Endothelial cell of umbilical vein (primary cell): ENCODE measurements around the gene FMNL1. TPM values are rescaled to one million over a fixed set of nuclear protein-coding genes. Genes with fewer than 3 reads are reported as not detected.

Experiments used
- BruUV-seq: library from RNA; stranded (reverse); fragments of 400-500 nt; replicated peaks from 2 replicates; lab custom pipeline; 2021; lab: Mats Ljungman, UMichigan
- CTCF ChIA-PET: fragments of 300-600, 350-600 bp; sonication (Branson Sonifier 250); formaldehyde crosslinking; loops from one replicate; lab custom pipeline; 2021; ENCODE audit warnings: antibody characterized with exemption, inconsistent platforms; lab: Charles Lee
- POLR2A ChIA-PET: fragments of 300-600, 350-600 bp; sonication (Branson Sonifier 250); formaldehyde crosslinking; loops from one replicate; lab custom pipeline; 2021; ENCODE audit warnings: antibody characterized with exemption, inconsistent platforms; lab: Charles Lee
- DNase-seq: peaks from one replicate; pipeline ENCODE4 v3.0.0-alpha.2; 2011; ENCODE audit warnings: low read depth, low spot score
- FAIRE-seq: peaks from 2 replicates; lab custom pipeline; 2011; peaks lifted over from hg19 to GRCh38; lab: Jason Lieb, UNC
- H2AFZ ChIP-seq: 2 replicates; pipeline ENCODE4 v1.6.0; 2012; ENCODE audit warnings: low read depth, low read length, control low read depth, inconsistent platforms
- H3K27ac ChIP-seq: 2 replicates; pipeline ENCODE4 v1.5.1; 2011; ENCODE audit warnings: low read depth, mild to moderate bottlenecking, control low read depth, low read length, moderate library complexity; ENCODE audit not compliant: insufficient read depth
- H3K27me3 ChIP-seq, 2 experiments: 2 replicates each; pipeline versions ENCODE4 v1.6.0 to v1.6.1; 2011; ENCODE audit warnings: low read length in 2 of 2, mixed read lengths in 1 of 2; ENCODE audit not compliant: control insufficient read depth in 2 of 2, insufficient read depth in 2 of 2
- H3K36me3 ChIP-seq, 2 experiments: 2 replicates in 1 of 2; 3 replicates in 1 of 2; pipeline ENCODE4 v1.5.1; 2011; ENCODE audit warnings: low read length in 2 of 2, mild to moderate bottlenecking in 1 of 2, moderate library complexity in 1 of 2; ENCODE audit not compliant: control insufficient read depth in 2 of 2, insufficient read depth in 2 of 2; ENCODE audit errors: extremely low read depth in 1 of 2
- H3K4me1 ChIP-seq: 3 replicates; pipeline ENCODE4 v1.5.1; 2011; ENCODE audit warnings: mild to moderate bottlenecking, low read length; ENCODE audit not compliant: control insufficient read depth, insufficient read depth; ENCODE audit errors: extremely low read depth
- H3K4me2 ChIP-seq: 2 replicates; pipeline ENCODE4 v1.6.1; 2011; ENCODE audit warnings: low read length, control low read depth, mixed read lengths; ENCODE audit not compliant: insufficient read depth
- H3K4me3 ChIP-seq, 3 experiments: fragments of 200-600 bp in 1 of 3; sonication (generic), shearing (Covaris generic) in 1 of 3; replicated peaks in 1 of 3; 2 replicates each; pipeline ENCODE4 v1.5.1; 2011 to 2016; ENCODE audit warnings: control low read depth in 3 of 3, low read length in 3 of 3, mild to moderate bottlenecking in 2 of 3, inconsistent platforms in 1 of 3, low read depth in 1 of 3, moderate library complexity in 1 of 3; ENCODE audit not compliant: insufficient read depth in 1 of 3
- H3K79me2 ChIP-seq: 2 replicates; pipeline ENCODE4 v1.6.0; 2012; ENCODE audit warnings: low read length, inconsistent platforms; ENCODE audit not compliant: control insufficient read depth, insufficient read depth
- H3K9ac ChIP-seq: replicated peaks from 2 replicates; pipeline ENCODE3; 2011; ENCODE audit warnings: low read length, control low read depth; ENCODE audit not compliant: insufficient read depth; ENCODE audit errors: extremely low read depth
- H3K9me1 ChIP-seq: replicated peaks from 3 replicates; pipeline ENCODE4 v1.6.0; 2011; ENCODE audit warnings: mild to moderate bottlenecking, low read length; ENCODE audit not compliant: control insufficient read depth, insufficient read depth; ENCODE audit errors: extremely low read depth
- H3K9me3 ChIP-seq: replicated peaks from 2 replicates; pipeline ENCODE4 v1.5.1; 2012; ENCODE audit warnings: low read length, inconsistent platforms; ENCODE audit not compliant: control insufficient read depth, insufficient read depth
- H4K20me1 ChIP-seq: replicated peaks from 2 replicates; pipeline ENCODE3; 2011; ENCODE audit warnings: mild to moderate bottlenecking, low read length; ENCODE audit not compliant: control insufficient read depth, insufficient read depth; ENCODE audit errors: extremely low read depth
- EZH2 ChIP-seq: IDR thresholded peaks from 2 replicates; pipeline ENCODE4 v1.6.1; 2012; ENCODE audit warnings: borderline replicate concordance, low read depth, mild to moderate bottlenecking, moderate library complexity, low read length, inconsistent platforms; ENCODE audit not compliant: severe bottlenecking
- FOS ChIP-seq: IDR thresholded peaks from 2 replicates; pipeline ENCODE4 v1.6.1; 2011; ENCODE audit warnings: mild to moderate bottlenecking, low read length, moderate library complexity, borderline replicate concordance; ENCODE audit not compliant: insufficient read depth
- GATA2 ChIP-seq: IDR thresholded peaks from 2 replicates; pipeline ENCODE4 v1.7.0; 2011; ENCODE audit warnings: low read depth, mild to moderate bottlenecking, moderate library complexity, mixed read lengths, low read length; ENCODE audit not compliant: insufficient read length, insufficient read depth
- JUN ChIP-seq: IDR thresholded peaks from 2 replicates; pipeline ENCODE4 v1.6.1; 2011; ENCODE audit warnings: borderline replicate concordance, low read depth; ENCODE audit not compliant: insufficient read length, insufficient read depth
- MYC ChIP-seq: IDR thresholded peaks from one replicate; pipeline ENCODE4 v1.6.1; 2011; ENCODE audit warnings: mild to moderate bottlenecking, low read depth, low read length
- POLR2AphosphoS5 ChIP-seq: IDR thresholded peaks from 2 replicates; pipeline ENCODE4 v1.6.1; 2012; ENCODE audit warnings: low read depth, mild to moderate bottlenecking, control low read depth, low read length, moderate library complexity; ENCODE audit not compliant: insufficient read depth
- dilution Hi-C: fragments of 300-500 bp; cut with MboI; formaldehyde crosslinking; loops from one replicate; pipeline ENCODE4 v1.15.0; 2019; ENCODE audit warnings: low sequenced_read_pairs; ENCODE audit not compliant: extremely low pct_ligation_motif_present
- intact Hi-C: fragments of 100-400 bp; cut with micrococcal nuclease; formaldehyde crosslinking; loops from one replicate; pipeline ENCODE4 v1.10.0; 2022
- polyA plus RNA-seq, 4 experiments: library from polyadenylated mRNA; depleted of rRNA in 3 of 4; stranded (reverse) in 3 of 4; unstranded in 1 of 4; fragments of >200 nt; gene quantifications; 2 replicates each; pipeline versions ENCODE4 v1.2.1 to v1.2.3, GENCODE V29; 2011 to 2012; ENCODE audit warnings: missing spikeins in 1 of 4
- total RNA-seq: library from RNA; stranded (reverse); gene quantifications from 2 replicates; pipeline ENCODE4 v1.2.3, GENCODE V29; 2021
- TF ChIP-seq, protein P1 (sequence below), 2 donors: IDR thresholded peaks; 1 replicate in 1 of 2; 2 replicates in 1 of 2; pipeline ENCODE4 v1.5.1; 2011; ENCODE audit warnings: low read length in 2 of 2, mild to moderate bottlenecking in 2 of 2, moderate library complexity in 2 of 2, control low read depth in 1 of 2, inconsistent platforms in 1 of 2, low read depth in 1 of 2; ENCODE audit not compliant: insufficient read depth in 1 of 2; ENCODE audit errors: extremely low read depth in 1 of 2

Gene FMNL1
- total and polyA plus RNA-seq, 2 donors (not counting 3 experiments of a cell fraction or from before 2014, with no cell fraction given), result 0.95 to 1.6 TPM

DNA sequence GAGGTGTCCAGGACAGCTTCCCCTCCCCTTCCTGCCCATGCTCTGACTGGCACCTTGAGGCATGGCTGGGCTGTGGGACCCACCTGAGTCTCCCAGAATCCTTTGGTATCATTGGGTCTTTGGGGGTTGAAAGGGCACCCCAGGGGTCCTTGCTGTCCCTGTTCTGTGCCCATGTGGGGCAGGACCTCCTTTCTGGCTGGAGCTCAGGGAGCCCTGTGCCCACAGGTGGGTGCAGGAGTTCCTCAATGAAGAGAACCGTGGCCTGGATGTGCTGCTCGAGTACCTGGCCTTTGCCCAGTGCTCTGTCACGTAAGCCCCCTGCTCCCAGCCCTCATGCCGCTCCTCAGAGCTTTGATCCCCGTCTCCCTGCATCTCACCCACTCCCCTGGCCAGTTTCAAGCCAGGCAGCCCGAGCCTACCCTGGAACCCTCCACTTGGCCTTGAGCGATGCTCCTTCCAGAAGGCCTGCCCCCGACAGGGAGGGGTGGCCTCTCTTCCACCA is 11.8 kb downstream of the FMNL1 start:
- intact Hi-C loops, result no loop called here
- ChIA-PET CTCF (interaction anchor here (1.3 to 6.6 kb wide), 3 partner anchors 10 to 98 kb away, joined by 3 to 93 read pairs (median 31); partner anchors contain the start of genes ACBD4 and FMNL1), POLR2A (no interaction called here)
- Histone ChIP-seq H3K27me3 (no peaks in the 10 kb centered on the region), H2AFZ (no peak overlapping the region), H3K9me3 (no peaks in the 10 kb centered on the region), H4K20me1 (no peaks in the 10 kb centered on the region), H3K36me3 (no peaks in the 10 kb centered on the region), H3K9ac (no peak overlapping the region), H3K9me1 (no peaks in the 10 kb centered on the region), H3K79me2 (no peaks in the 10 kb centered on the region), H3K27ac (no peak overlapping the region), H3K4me3 (no peak overlapping the region), H3K4me2 (no peak overlapping the region), H3K4me1 (no peaks in the 10 kb centered on the region)
- no peak for FAIRE-seq
- dilution Hi-C loops, result no loop called here
- no TSS peak for BruUV-seq
- no peak for DNase-seq
- TF ChIP-seq JUN, result no peak
- peak; percentile 28 for TF ChIP-seq EZH2

DNA sequence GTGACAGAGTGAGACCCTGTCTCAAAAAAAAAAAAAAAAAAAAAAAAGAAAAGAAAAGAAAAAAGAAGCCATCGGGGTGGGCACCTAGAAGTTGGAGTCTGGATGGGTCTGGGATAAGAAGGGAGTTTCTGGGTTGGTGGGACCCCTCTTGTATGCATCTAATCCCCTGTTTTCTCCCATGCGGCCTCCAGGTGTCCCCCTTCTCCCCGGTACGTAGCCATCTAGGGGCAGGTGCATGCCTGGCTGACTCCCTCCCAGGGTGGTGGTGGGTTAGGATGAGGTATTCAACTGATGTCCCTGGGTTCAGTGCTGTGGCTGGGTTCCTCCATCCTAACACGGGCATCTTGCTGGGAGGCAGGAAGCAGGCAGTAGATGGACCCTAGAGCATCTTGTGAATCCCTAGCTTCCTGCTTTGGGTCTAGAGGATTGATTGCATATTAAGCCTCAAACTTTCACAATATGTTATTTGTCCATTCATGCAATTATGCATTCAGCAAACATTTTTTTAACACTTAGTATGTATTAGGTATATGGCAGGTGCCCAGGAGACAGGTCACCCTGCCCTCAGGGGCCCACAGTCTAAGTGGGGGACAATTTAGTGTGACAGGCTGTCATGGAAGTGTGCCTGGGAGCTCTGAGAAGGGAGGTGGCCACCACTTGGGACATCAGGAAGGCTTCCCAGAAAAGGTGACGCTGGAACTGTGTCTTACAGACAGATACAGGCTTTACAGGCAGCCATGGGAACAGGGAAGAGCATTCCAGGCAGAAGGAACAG is 13.1 kb downstream of the FMNL1 start:
- Histone ChIP-seq H4K20me1 (no peaks in the 10 kb centered on the region), H3K4me2 (no peak overlapping the region), H3K36me3 (no peaks in the 10 kb centered on the region), H3K9me3 (no peaks in the 10 kb centered on the region), H3K9ac (no peak overlapping the region), H3K4me1 (no peaks in the 10 kb centered on the region), H3K4me3 (no peak overlapping the region), H2AFZ (no peak overlapping the region), H3K79me2 (no peaks in the 10 kb centered on the region), H3K9me1 (no peaks in the 10 kb centered on the region), H3K27ac (no peak overlapping the region), H3K27me3 (no peaks in the 10 kb centered on the region)
- CTCF ChIA-PET, result interaction anchor here (1.0 to 3.5 kb wide), 21 partner anchors 9 to 618 kb away, joined by 3 to 73 read pairs (median 6); partner anchors contain the start of genes ACBD4 and MAP3K14
- dilution Hi-C loops (no loop called here), intact Hi-C loops (loop anchor here (1.0 kb wide), 3 partner anchors 16 to 150 kb away; partner anchors contain the start of gene ACBD4)
- BruUV-seq, result no TSS peak
- TF ChIP-seq MYC (no peak), POLR2AphosphoS5 (no peak), FOS (no peak), GATA2 (no peak), EZH2 (no peak)
- TF ChIP-seq, protein P1, sequence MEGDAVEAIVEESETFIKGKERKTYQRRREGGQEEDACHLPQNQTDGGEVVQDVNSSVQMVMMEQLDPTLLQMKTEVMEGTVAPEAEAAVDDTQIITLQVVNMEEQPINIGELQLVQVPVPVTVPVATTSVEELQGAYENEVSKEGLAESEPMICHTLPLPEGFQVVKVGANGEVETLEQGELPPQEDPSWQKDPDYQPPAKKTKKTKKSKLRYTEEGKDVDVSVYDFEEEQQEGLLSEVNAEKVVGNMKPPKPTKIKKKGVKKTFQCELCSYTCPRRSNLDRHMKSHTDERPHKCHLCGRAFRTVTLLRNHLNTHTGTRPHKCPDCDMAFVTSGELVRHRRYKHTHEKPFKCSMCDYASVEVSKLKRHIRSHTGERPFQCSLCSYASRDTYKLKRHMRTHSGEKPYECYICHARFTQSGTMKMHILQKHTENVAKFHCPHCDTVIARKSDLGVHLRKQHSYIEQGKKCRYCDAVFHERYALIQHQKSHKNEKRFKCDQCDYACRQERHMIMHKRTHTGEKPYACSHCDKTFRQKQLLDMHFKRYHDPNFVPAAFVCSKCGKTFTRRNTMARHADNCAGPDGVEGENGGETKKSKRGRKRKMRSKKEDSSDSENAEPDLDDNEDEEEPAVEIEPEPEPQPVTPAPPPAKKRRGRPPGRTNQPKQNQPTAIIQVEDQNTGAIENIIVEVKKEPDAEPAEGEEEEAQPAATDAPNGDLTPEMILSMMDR (IDR thresholded peaks at IDR 0.05; ENCODE audit: extremely low read depth in 1 of 2, insufficient read depth in 1 of 2, low read depth in 1 of 2, low read length in 2 of 2), result peak; percentile 6 to 28
- POLR2A ChIA-PET, result no interaction called here
- no peak for DNase-seq
- FAIRE-seq, result no peak
